Tibial artery (tissue), 4 donors: ENCODE data around the gene GRIK5.

ENCODE experiments used
- DNase-seq, 2 donors: peaks; one replicate each; pipeline ENCODE4 v3.0.0-alpha.2; 2019
- H3K27ac ChIP-seq, 2 donors: fragments of 200-600 bp; sonication (generic) in 1 of 2; 1 replicate in 1 of 2; 2 replicates in 1 of 2; pipeline ENCODE4 v1.5.1; 2018 to 2019; ENCODE audit warnings: mild to moderate bottlenecking in 1 of 2
- H3K27me3 ChIP-seq, 2 donors: fragments of 200-600 bp; sonication (generic) in 1 of 2; one replicate each; pipeline versions ENCODE4 v1.5.1 to v1.6.0; 2016 to 2019
- H3K36me3 ChIP-seq, 3 donors: fragments of 200-600 bp; sonication (generic) in 2 of 3; one replicate each; pipeline ENCODE4 v1.5.1; 2016 to 2019; ENCODE audit warnings: mild to moderate bottlenecking in 2 of 3
- H3K4me1 ChIP-seq, 4 donors: fragments of 200-600 bp; sonication (generic) in 2 of 4; 1 replicate in 3 of 4; 2 replicates in 1 of 4; pipeline ENCODE4 v1.5.1; 2016 to 2019
- H3K4me3 ChIP-seq, 2 donors: fragments of 200-600 bp; sonication (generic) in 1 of 2; 1 replicate in 1 of 2; 2 replicates in 1 of 2; pipeline ENCODE4 v1.5.1; 2018 to 2019; ENCODE audit warnings: mild to moderate bottlenecking in 2 of 2
- H3K9me3 ChIP-seq, 3 donors: fragments of 200-600 bp; sonication (generic) in 1 of 3; one replicate each; pipeline ENCODE4 v1.5.1; 2016 to 2019
- CTCF ChIP-seq, 2 experiments: fragments of 200-600 bp in 1 of 2; fragments of 450-650 bp in 1 of 2; IDR thresholded peaks; one replicate each; pipeline ENCODE4 v1.5.1; 2017 to 2019; ENCODE audit warnings: antibody characterized with exemption in 2 of 2, mild to moderate bottlenecking in 1 of 2, moderate library complexity in 1 of 2
- intact Hi-C: fragments of 100-400 bp; cut with DNase I; formaldehyde crosslinking; loops from one replicate; pipeline ENCODE4 v1.15.0; 2023; ENCODE audit warnings: low total_unique reads

The GRIK5 gene

GRCh38 chr19:42098781-42099180 lies 28.8 kb upstream of the GRIK5 start:
- no peak for DNase-seq
- no peak for TF ChIP-seq CTCF (IDR thresholded peaks at IDR 0.05)
- H3K36me3 ChIP-seq, result no peaks in the 10 kb centered on the region
- H3K4me1 ChIP-seq, result peaks cover 0 to 10% (median 0%) of the 10 kb centered on the region in 4 donors
- no peak overlapping the region for H3K4me3 ChIP-seq
- peaks cover 0 to 16% of the 10 kb centered on the region in 2 donors for H3K27me3 ChIP-seq
- intact Hi-C loops, result no loop called here
- no peaks in the 10 kb centered on the region for H3K9me3 ChIP-seq
- no peak overlapping the region for H3K27ac ChIP-seq

GRCh38 chr19:42097461-42097860 lies 27.5 kb upstream of the GRIK5 start:
- Histone ChIP-seq H3K27ac (no peak overlapping the region), H3K36me3 (no peaks in the 10 kb centered on the region), H3K4me3 (no peak overlapping the region), H3K9me3 (no peaks in the 10 kb centered on the region), H3K27me3 (peaks cover 0 to 16% of the 10 kb centered on the region in 2 donors), H3K4me1 (peaks cover 0 to 14% (median 0%) of the 10 kb centered on the region in 4 donors)
- no peak for DNase-seq
- intact Hi-C loops, result no loop called here
- TF ChIP-seq CTCF (IDR thresholded peaks at IDR 0.05), result no peak

GRCh38 chr19:42096255-42096837 lies 26.3 kb upstream of the GRIK5 start:
- no peaks in the 10 kb centered on the region for H3K36me3 ChIP-seq
- peaks cover 0 to 14% (median 0%) of the 10 kb centered on the region in 4 donors for H3K4me1 ChIP-seq
- no peak overlapping the region for H3K27ac ChIP-seq
- no peak overlapping the region for H3K4me3 ChIP-seq
- intact Hi-C loops, result no loop called here
- H3K27me3 ChIP-seq, result peaks cover 0 to 16% of the 10 kb centered on the region in 2 donors
- TF ChIP-seq CTCF (IDR thresholded peaks at IDR 0.05), result no peak
- no peaks in the 10 kb centered on the region for H3K9me3 ChIP-seq
- no peak for DNase-seq

GRCh38 chr19:42095814-42096230 lies 25.8 kb upstream of the GRIK5 start:
- Histone ChIP-seq H3K9me3 (no peaks in the 10 kb centered on the region), H3K4me1 (peaks cover 0 to 14% (median 0%) of the 10 kb centered on the region in 4 donors), H3K4me3 (no peak overlapping the region), H3K27ac (no peak overlapping the region), H3K27me3 (peaks cover 0 to 16% of the 10 kb centered on the region in 2 donors), H3K36me3 (no peaks in the 10 kb centered on the region)
- TF ChIP-seq CTCF (IDR thresholded peaks at IDR 0.05), result no peak
- DNase-seq, result no peak
- intact Hi-C loops, result no loop called here

GRCh38 chr19:42095142-42095813 lies 25.3 kb upstream of the GRIK5 start:
- DNase-seq, result no peak
- intact Hi-C loops, result no loop called here
- H3K4me3 ChIP-seq, result no peak overlapping the region

More at GRCh38 chr19:42095142-42095813, 25.3 kb upstream of the GRIK5 start:
- peaks cover 0 to 14% (median 0%) of the 10 kb centered on the region in 4 donors for H3K4me1 ChIP-seq
- peaks cover 0 to 16% of the 10 kb centered on the region in 2 donors for H3K27me3 ChIP-seq
- H3K9me3 ChIP-seq, result no peaks in the 10 kb centered on the region
- H3K27ac ChIP-seq, result no peak overlapping the region
- H3K36me3 ChIP-seq, result no peaks in the 10 kb centered on the region
- TF ChIP-seq CTCF (IDR thresholded peaks at IDR 0.05), result no peak
